ENCODE measurements around the gene HMCN1. TPM values are rescaled to one million over a fixed set of nuclear protein-coding genes. Genes with fewer than 3 reads are reported as not detected.

Gene HMCN1
- total and polyA plus RNA-seq, 2 experiments from 2014 or later: 1.6 to 8.7 TPM

- TF ChIP-seq ZNF462 (CRISPR knock-in tag; IDR thresholded peaks at IDR 0.05): no peak
- no peak for TF ChIP-seq NANOG (IDR thresholded peaks at IDR 0.05; ENCODE audit: borderline replicate concordance)
- TF ChIP-seq JUNB (IDR thresholded peaks at IDR 0.05; ENCODE audit: unreplicated experiment): no peak
- TF ChIP-seq CREB1 (CRISPR knock-in tag; IDR thresholded peaks at IDR 0.05; ENCODE audit: low read depth): no peak
- TF ChIP-seq ZNF331 (CRISPR knock-in tag; IDR thresholded peaks at IDR 0.05; ENCODE audit: low read depth): no peak
- no peak for TF ChIP-seq EZH2phosphoT487 (IDR thresholded peaks at IDR 0.05; ENCODE audit: unreplicated experiment)
- no peak for TF ChIP-seq POLR2AphosphoS5 (IDR thresholded peaks at IDR 0.05; ENCODE audit: low read depth)
- no peak for TF ChIP-seq EZH2 (IDR thresholded peaks at IDR 0.05; ENCODE audit: low read depth, unreplicated experiment)
These were observed 481.4 kb downstream of the HMCN1 start (continued) for GRCh38 chr1:186215636-186216035.

- Mint-ChIP-seq H3K4me3 (no peak overlapping the region), H3K9me3 (no peaks in the 10 kb centered on the region), H3K27me3 (ENCODE audit: insufficient read depth, low read depth, poor library complexity) (peaks cover 2% of the 10 kb centered on the region), H3K27ac (no peak overlapping the region), H3K36me3 (ENCODE audit: low read depth) (no peaks in the 10 kb centered on the region), H3K4me1 (no peaks in the 10 kb centered on the region)
- Histone ChIP-seq H2AFZ (no peak overlapping the region), H3K4me1 (ENCODE audit: insufficient read depth) (no peaks in the 10 kb centered on the region), H3K27ac (ENCODE audit: low read depth) (no peak overlapping the region), H3K4me3 (no peak overlapping the region), H4K20me1 (replicated peaks; ENCODE audit: insufficient read depth) (no peaks in the 10 kb centered on the region), H3K9me2 (ENCODE audit: insufficient read depth) (0 out of 2 replicates have a peak, but pooled peaks cover 5% of the 10 kb centered on the region), H3K79me2 (replicated peaks; ENCODE audit: insufficient read depth) (no peaks in the 10 kb centered on the region), H3F3A (replicated peaks; ENCODE audit: low read depth) (no peaks in the 10 kb centered on the region), H3K27me3 (ENCODE audit: insufficient read depth) (no peaks in the 10 kb centered on the region), H3K4me2 (no peak overlapping the region), H3K36me3 (ENCODE audit: insufficient read depth) (no peaks in the 10 kb centered on the region)
- ATAC-seq: no peak
- no peak for DNase-seq (ENCODE audit: low spot score)
- TF ChIP-seq STAT1 (IDR thresholded peaks at IDR 0.05; ENCODE audit: unreplicated experiment) (no peak), EZH2 (IDR thresholded peaks at IDR 0.05; ENCODE audit: low read depth, unreplicated experiment) (no peak), CTCF (conservative IDR thresholded peaks at IDR 0.05; ENCODE audit: low read depth in 2 of 2) (no peak), ZNF331 (CRISPR knock-in tag; IDR thresholded peaks at IDR 0.05; ENCODE audit: low read depth) (no peak), POLR2AphosphoS5 (IDR thresholded peaks at IDR 0.05; ENCODE audit: low read depth) (no peak)
These were observed 484.6 kb downstream of the HMCN1 start for GRCh38 chr1:186218654-186219352.
